Vagina (tissue), 2 donors: Measurements from ENCODE around the gene PLEKHH1.

Experiments
- CTCF ChIP-seq, 3 experiments: fragments of 450-650 bp in 2 of 3; fragments of 200-600 bp in 1 of 3; sonication (generic) in 1 of 3; IDR thresholded peaks; one replicate each; pipeline ENCODE4 v1.5.1; 2017 to 2019; ENCODE audit warnings: antibody characterized with exemption in 3 of 3, mild to moderate bottlenecking in 2 of 3, moderate library complexity in 2 of 3
- POLR2AphosphoS5 ChIP-seq, 2 donors: sonication (generic); formaldehyde crosslinking; IDR thresholded peaks; one replicate each; pipeline ENCODE4 v1.9.0; 2017; ENCODE audit warnings: antibody characterized with exemption in 2 of 2, mild to moderate bottlenecking in 2 of 2, low read depth in 1 of 2; ENCODE audit not compliant: insufficient read depth in 1 of 2

GRCh38 chr14:67505254-67505653 is 27.8 kb upstream of the PLEKHH1 start:
- TF ChIP-seq CTCF (IDR thresholded peaks at IDR 0.05) (no peak), POLR2AphosphoS5 (IDR thresholded peaks at IDR 0.05; ENCODE audit: insufficient read depth in 1 of 2, low read depth in 1 of 2) (no peak)
